HG03520 (cell line): Measurements from ENCODE around the gene SLC10A3.

ENCODE experiments used
- ATAC-seq: cut with Tn5 transposase; IDR thresholded peaks from one replicate; pipeline ENCODE4 v1.9.1; 2021; ENCODE audit warnings: mild to moderate bottlenecking, moderate library complexity; ENCODE audit not compliant: unreplicated experiment

Gene SLC10A3

GRCh38 chrX:154466036-154466435 lies 24.4 kb downstream of the SLC10A3 start:
- no peak for ATAC-seq

- ATAC-seq: no peak
Measured at GRCh38 chrX:154465601-154466000, 24.8 kb downstream of the SLC10A3 start.

GRCh38 chrX:154464806-154465365 lies 25.5 kb downstream of the SLC10A3 start:
- ATAC-seq: no peak

- no peak for ATAC-seq
Measured at GRCh38 chrX:154463611-154464220, 26.7 kb downstream of the SLC10A3 start.

GRCh38 chrX:154462396-154462795 lies 28.0 kb downstream of the SLC10A3 start:
- ATAC-seq: no peak

- no peak for ATAC-seq
Measured at GRCh38 chrX:154460326-154460725, 30.1 kb downstream of the SLC10A3 start.

- ATAC-seq: no peak
Measured at GRCh38 chrX:154459832-154460231, 30.6 kb downstream of the SLC10A3 start.

GRCh38 chrX:154458954-154459778 lies 31.3 kb downstream of the SLC10A3 start:
- ATAC-seq: no peak

GRCh38 chrX:154458116-154458953 lies 32.1 kb downstream of the SLC10A3 start, which contains the start of gene PLXNA3:
Gene PLXNA3, plus strand, starts transcription at chrX:154458281. Its CDS starts 1,903 bp downstream, at chrX:154460184.
- ATAC-seq: peak; percentile 37

GRCh38 chrX:154457491-154458115 lies 32.8 kb downstream of the SLC10A3 start:
- ATAC-seq: peak; percentile 57

- ATAC-seq: no peak
Measured at GRCh38 chrX:154452823-154453222, 37.6 kb downstream of the SLC10A3 start.

- ATAC-seq: no peak
Measured at GRCh38 chrX:154450312-154450711, 40.1 kb downstream of the SLC10A3 start.

GRCh38 chrX:154449618-154450017 lies 40.8 kb downstream of the SLC10A3 start:
- no peak for ATAC-seq

GRCh38 chrX:154448484-154448883 lies 41.9 kb downstream of the SLC10A3 start:
- ATAC-seq: no peak

GRCh38 chrX:154446430-154446829 lies 44.0 kb downstream of the SLC10A3 start:
- no peak for ATAC-seq

- no peak for ATAC-seq
Measured at GRCh38 chrX:154445776-154446175, 44.7 kb downstream of the SLC10A3 start.

- no peak for ATAC-seq
Measured at GRCh38 chrX:154444755-154445246, 45.6 kb downstream of the SLC10A3 start.

- ATAC-seq: peak; percentile 57
Measured at GRCh38 chrX:154443992-154444754, 46.3 kb downstream of the SLC10A3 start, which contains the start of gene FAM50A. Gene FAM50A, plus strand, starts transcription at chrX:154444141. Its CDS starts 95 bp downstream, at chrX:154444236.

- no peak for ATAC-seq
Measured at GRCh38 chrX:154443479-154443910, 46.9 kb downstream of the SLC10A3 start.
